ENCODE results near the gene EFNA5.

The EFNA5 gene

GRCh38 chr5:107474361-107474715 lies 196.4 kb downstream of the EFNA5 start:
- Histone ChIP-seq H3K9ac (ENCODE audit: low read length) (no peak overlapping the region), H3K4me2 (ENCODE audit: low read length) (no peak overlapping the region), H3K36me3 (ENCODE audit: insufficient read depth, low read length) (no peaks in the 10 kb centered on the region), H3K9me2 (ENCODE audit: low read depth, low read length) (no peaks in the 10 kb centered on the region), H2AFZ (ENCODE audit: low read length) (0 out of 2 replicates have a peak overlapping the region, but pooled peaks have one; percentile 22), H4K20me1 (ENCODE audit: insufficient read depth, low read length) (no peaks in the 10 kb centered on the region), H3K4me1 (ENCODE audit: insufficient read depth, low read length, severe bottlenecking) (peaks cover 58% of the 10 kb centered on the region), H3K9me3 (ENCODE audit: low read length) (no peaks in the 10 kb centered on the region), H3K27ac (ENCODE audit: low read depth, low read length, poor library complexity, severe bottlenecking) (no peak overlapping the region), H3K27me3 (ENCODE audit: insufficient read depth, low read length) (no peaks in the 10 kb centered on the region), H3K79me2 (ENCODE audit: insufficient read depth, low read length) (no peaks in the 10 kb centered on the region), H3K4me3 (ENCODE audit: low read depth, low read length, poor library complexity, severe bottlenecking) (no peak overlapping the region), H3F3A (ENCODE audit: insufficient read depth, low read length) (no peaks in the 10 kb centered on the region)
- TF ChIP-seq EZH2 (IDR thresholded peaks at IDR 0.05; ENCODE audit: borderline replicate concordance, low read length) (no peak), CTCF (IDR thresholded peaks at IDR 0.05; ENCODE audit: low read length) (no peak)

- H3K9me3 ChIP-seq (ENCODE audit: low read length) = no peaks in the 10 kb centered on the region
- no peak overlapping the region for H2AFZ ChIP-seq (ENCODE audit: low read length)
- no peaks in the 10 kb centered on the region for H3K79me2 ChIP-seq (ENCODE audit: insufficient read depth, low read length)
- H3K4me3 ChIP-seq (ENCODE audit: low read depth, low read length, poor library complexity, severe bottlenecking) = no peak overlapping the region
- H3K36me3 ChIP-seq (ENCODE audit: insufficient read depth, low read length) = no peaks in the 10 kb centered on the region
- no peaks in the 10 kb centered on the region for H3K27me3 ChIP-seq (ENCODE audit: insufficient read depth, low read length)
- H3K4me2 ChIP-seq (ENCODE audit: low read length) = no peak overlapping the region
- TF ChIP-seq CTCF (IDR thresholded peaks at IDR 0.05; ENCODE audit: low read length) (no peak), EZH2 (IDR thresholded peaks at IDR 0.05; ENCODE audit: borderline replicate concordance, low read length) (no peak)
- H3K4me1 ChIP-seq (ENCODE audit: insufficient read depth, low read length, severe bottlenecking) = peaks cover 65% of the 10 kb centered on the region
- no peaks in the 10 kb centered on the region for H3F3A ChIP-seq (ENCODE audit: insufficient read depth, low read length)
- peak overlapping the region; percentile 55 for H3K27ac ChIP-seq (ENCODE audit: low read depth, low read length, poor library complexity, severe bottlenecking)
- no peak overlapping the region for H3K9ac ChIP-seq (ENCODE audit: low read length)
- no peaks in the 10 kb centered on the region for H3K9me2 ChIP-seq (ENCODE audit: low read depth, low read length)
- H4K20me1 ChIP-seq (ENCODE audit: insufficient read depth, low read length) = no peaks in the 10 kb centered on the region
Measured at GRCh38 chr5:107472620-107473064, 198.1 kb downstream of the EFNA5 start.

- no peak overlapping the region for H3K9ac ChIP-seq (ENCODE audit: low read length)
- H3K9me2 ChIP-seq (ENCODE audit: low read depth, low read length) = no peaks in the 10 kb centered on the region
- no peak overlapping the region for H3K4me3 ChIP-seq (ENCODE audit: low read depth, low read length, poor library complexity, severe bottlenecking)
- no peak overlapping the region for H3K4me2 ChIP-seq (ENCODE audit: low read length)
- no peaks in the 10 kb centered on the region for H4K20me1 ChIP-seq (ENCODE audit: insufficient read depth, low read length)
- H3K4me1 ChIP-seq (ENCODE audit: insufficient read depth, low read length, severe bottlenecking) = peaks cover 67% of the 10 kb centered on the region
- H3F3A ChIP-seq (ENCODE audit: insufficient read depth, low read length) = no peaks in the 10 kb centered on the region
- no peaks in the 10 kb centered on the region for H3K27me3 ChIP-seq (ENCODE audit: insufficient read depth, low read length)
- no peaks in the 10 kb centered on the region for H3K79me2 ChIP-seq (ENCODE audit: insufficient read depth, low read length)
- TF ChIP-seq EZH2 (IDR thresholded peaks at IDR 0.05; ENCODE audit: borderline replicate concordance, low read length) (no peak), CTCF (IDR thresholded peaks at IDR 0.05; ENCODE audit: low read length) (no peak)
- no peaks in the 10 kb centered on the region for H3K9me3 ChIP-seq (ENCODE audit: low read length)
- H3K36me3 ChIP-seq (ENCODE audit: insufficient read depth, low read length) = no peaks in the 10 kb centered on the region
- no peak overlapping the region for H2AFZ ChIP-seq (ENCODE audit: low read length)
- no peak overlapping the region for H3K27ac ChIP-seq (ENCODE audit: low read depth, low read length, poor library complexity, severe bottlenecking)
Measured at GRCh38 chr5:107470295-107470582, 200.5 kb downstream of the EFNA5 start.

Measured in OCI-LY1 (cell line).